Activated naive CD4-positive, alpha-beta T cell treated with anti-CD3 and anti-CD28 coated beads, Interleukin-2, amount 50 U/mL, for 24 hours (primary cell): ENCODE results near the gene UST.
"Not testable (repeated sequence)": the region's sequence is repeated elsewhere in the genome, so short reads cannot be mapped to it uniquely, and the experiment has no call there.

Source experiments
- H3K27ac Mint-ChIP-seq: one replicate; pipeline ENCODE4 v1.8.0; 2021; ENCODE audit warnings: mild to moderate bottlenecking, mixed read lengths
- H3K27me3 Mint-ChIP-seq: one replicate; pipeline ENCODE4 v1.8.0; 2021; ENCODE audit warnings: mixed read lengths
- H3K36me3 Mint-ChIP-seq: one replicate; pipeline ENCODE4 v1.8.0; 2021; ENCODE audit warnings: mixed read lengths
- H3K4me1 Mint-ChIP-seq: one replicate; pipeline ENCODE4 v1.8.0; 2021; ENCODE audit warnings: mixed read lengths
- H3K4me3 Mint-ChIP-seq: one replicate; pipeline ENCODE4 v1.8.0; 2021; ENCODE audit warnings: mild to moderate bottlenecking, mixed read lengths
- H3K9me3 Mint-ChIP-seq: one replicate; pipeline ENCODE4 v1.8.0; 2021; ENCODE audit warnings: mixed read lengths

Gene UST

DNA sequence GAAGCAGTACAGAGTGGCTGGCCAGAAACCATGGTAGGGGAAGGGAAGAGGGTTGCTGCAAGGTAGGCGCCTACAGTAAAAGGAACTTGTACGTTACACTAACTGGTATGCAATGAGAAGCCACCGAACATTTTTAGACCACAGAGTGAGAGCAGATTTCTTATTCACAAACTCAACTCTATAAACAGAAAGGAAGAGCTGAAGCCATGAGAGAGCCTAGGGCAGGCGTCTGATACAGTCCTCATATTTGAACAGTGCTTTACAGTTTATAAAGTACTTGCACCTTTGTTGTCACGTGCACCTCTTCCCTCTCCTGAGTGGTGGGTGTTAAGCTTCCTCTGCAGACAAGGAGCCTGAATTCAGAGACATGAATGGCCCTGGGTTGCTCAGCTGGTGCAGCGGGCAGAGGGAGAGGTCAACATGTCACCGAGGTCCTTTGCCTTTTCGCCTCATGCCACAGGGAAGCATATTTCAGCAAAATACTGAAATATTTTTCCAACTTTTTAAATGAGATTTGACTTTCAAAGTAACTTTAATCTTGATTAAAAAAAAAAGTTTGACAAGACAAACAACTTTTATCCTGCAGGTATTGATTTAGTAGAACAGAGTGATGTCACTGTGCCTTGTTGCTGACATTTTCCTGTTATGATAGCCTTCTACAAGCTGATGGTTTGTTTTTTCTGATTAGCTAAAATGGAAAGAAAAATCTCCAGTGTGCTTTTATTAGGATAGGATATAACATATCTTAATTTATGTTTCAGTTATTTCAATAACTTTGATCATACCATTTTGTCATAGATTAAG, 23.8 kb downstream of the UST start:
- peaks cover 16% of the 10 kb centered on the region for H3K27me3 Mint-ChIP-seq
- H3K4me1 Mint-ChIP-seq, result peaks cover 6% of the 10 kb centered on the region
- no peak overlapping the region for H3K4me3 Mint-ChIP-seq
- H3K27ac Mint-ChIP-seq, result no peak overlapping the region
- H3K36me3 Mint-ChIP-seq, result no peaks in the 10 kb centered on the region
- H3K9me3 Mint-ChIP-seq, result no peaks in the 10 kb centered on the region

DNA sequence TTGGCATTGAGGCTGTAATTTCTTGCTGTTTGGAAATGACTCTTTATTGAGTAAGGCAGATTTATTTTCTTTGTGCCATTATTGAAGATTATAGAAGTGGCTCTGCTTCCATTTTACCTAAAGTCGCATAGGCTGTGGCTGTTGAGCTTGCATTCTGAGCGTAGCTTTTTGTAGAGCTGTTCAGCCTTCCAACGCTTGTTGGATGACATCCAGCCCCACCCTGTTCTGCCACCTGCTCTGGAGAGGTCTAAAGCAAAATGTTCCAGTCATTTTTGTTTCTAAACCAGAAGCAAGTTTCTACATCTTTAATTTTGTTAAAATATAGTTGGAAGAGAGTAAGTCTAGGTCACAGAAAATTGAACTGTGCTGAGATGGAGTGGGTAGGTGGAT, 24.4 kb downstream of the UST start:
- H3K27ac Mint-ChIP-seq, result no peak overlapping the region
- H3K9me3 Mint-ChIP-seq, result no peaks in the 10 kb centered on the region
- no peak overlapping the region for H3K4me3 Mint-ChIP-seq
- no peaks in the 10 kb centered on the region for H3K36me3 Mint-ChIP-seq
- peaks cover 14% of the 10 kb centered on the region for H3K27me3 Mint-ChIP-seq
- peaks cover 6% of the 10 kb centered on the region for H3K4me1 Mint-ChIP-seq

DNA sequence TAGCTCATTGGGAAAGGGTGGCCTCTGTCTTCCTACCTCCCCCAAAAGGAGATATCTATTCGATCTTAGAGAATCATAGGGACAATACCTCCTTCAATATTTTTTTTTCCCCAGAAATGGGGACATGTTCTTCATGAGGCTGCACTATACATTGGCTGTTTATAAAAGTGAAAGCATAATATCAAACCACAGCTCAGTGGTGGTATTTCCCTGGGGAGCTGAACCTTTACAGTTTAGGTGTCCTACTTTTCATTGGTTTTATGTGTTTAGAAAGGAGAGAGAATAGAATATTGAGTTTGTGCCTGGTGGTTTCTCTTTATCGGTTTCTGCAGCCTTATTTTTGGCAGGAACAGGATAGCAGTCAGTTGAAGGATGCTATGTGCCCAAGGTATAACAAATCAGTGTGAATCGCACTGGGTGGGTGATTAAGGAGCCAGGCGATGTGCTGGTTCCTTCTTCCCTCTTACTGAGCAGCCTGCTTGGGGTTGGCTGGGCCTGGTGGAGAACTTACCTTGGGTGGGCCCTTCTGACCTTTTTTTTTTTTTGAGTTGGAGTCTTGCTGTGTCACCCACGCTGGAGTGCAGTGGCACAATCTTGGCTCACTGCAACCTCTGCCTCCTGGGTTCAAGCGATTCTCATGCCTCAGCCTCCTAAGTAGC, 25.2 kb downstream of the UST start:
- H3K27me3 Mint-ChIP-seq, result peaks cover 14% of the 10 kb centered on the region
- H3K4me1 Mint-ChIP-seq, result peaks cover 6% of the 10 kb centered on the region
- no peaks in the 10 kb centered on the region for H3K9me3 Mint-ChIP-seq
- H3K36me3 Mint-ChIP-seq, result no peaks in the 10 kb centered on the region
- no peak overlapping the region for H3K27ac Mint-ChIP-seq
- H3K4me3 Mint-ChIP-seq, result no peak overlapping the region

- no peaks in the 10 kb centered on the region for H3K9me3 Mint-ChIP-seq
- no peaks in the 10 kb centered on the region for H3K36me3 Mint-ChIP-seq
- H3K4me1 Mint-ChIP-seq, result peaks cover 3% of the 10 kb centered on the region
- peaks cover 13% of the 10 kb centered on the region for H3K27me3 Mint-ChIP-seq
- H3K27ac Mint-ChIP-seq, result no peak overlapping the region
- H3K4me3 Mint-ChIP-seq, result no peak overlapping the region
Measured at GRCh38 chr6:148775161-148775560, 28.3 kb downstream of the UST start.

DNA sequence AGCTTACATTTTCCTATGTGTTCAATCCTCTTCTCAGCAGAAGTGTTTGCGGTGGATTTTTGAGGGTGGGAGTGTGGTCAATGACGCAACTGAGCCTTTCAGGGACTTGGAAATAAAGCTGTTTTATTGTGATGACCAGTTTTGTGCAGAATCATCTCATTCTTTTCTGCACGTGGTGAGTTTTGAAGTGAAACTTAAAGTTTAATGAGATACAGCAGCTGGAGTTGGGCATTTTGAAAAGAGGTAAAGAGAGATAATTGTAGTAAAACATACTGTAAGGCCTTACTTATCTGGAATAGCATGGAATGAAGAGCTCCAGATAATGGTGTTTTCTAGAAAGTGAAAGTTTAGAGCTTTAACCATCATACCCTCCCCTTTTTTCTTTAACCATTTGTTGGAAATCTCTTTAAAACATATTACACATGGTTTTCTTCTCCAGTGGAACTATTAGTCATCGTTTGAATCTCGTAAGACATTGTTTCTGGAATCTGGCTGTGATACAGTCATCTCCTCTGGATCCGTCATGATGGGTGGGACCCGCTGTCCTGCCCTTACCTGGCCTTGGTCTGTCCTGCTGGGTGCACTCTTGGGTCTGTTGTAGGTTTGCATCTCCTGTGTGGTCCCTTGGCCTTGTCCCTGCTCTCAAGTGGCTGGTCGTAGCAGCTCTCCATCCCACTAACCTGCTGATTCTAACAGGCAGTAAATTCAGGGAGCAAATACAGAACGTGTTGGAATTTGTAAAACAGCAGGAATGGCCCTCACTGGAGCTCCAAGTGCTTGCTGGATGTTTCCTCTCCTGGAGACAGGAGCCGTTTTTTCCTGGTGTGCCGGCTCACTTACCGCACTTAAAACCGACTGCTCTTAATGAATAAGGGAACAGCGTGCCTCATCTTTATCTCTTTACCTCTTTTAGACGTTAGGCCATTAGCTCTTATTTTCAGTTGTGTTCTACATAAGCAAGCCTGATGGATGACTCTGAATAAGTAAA, 29.8 kb downstream of the UST start:
- no peaks in the 10 kb centered on the region for H3K4me1 Mint-ChIP-seq
- H3K27me3 Mint-ChIP-seq, result peaks cover 11% of the 10 kb centered on the region
- no peak overlapping the region for H3K4me3 Mint-ChIP-seq
- H3K9me3 Mint-ChIP-seq, result no peaks in the 10 kb centered on the region
- no peaks in the 10 kb centered on the region for H3K36me3 Mint-ChIP-seq
- H3K27ac Mint-ChIP-seq, result no peak overlapping the region

- H3K27ac Mint-ChIP-seq, result no peak overlapping the region
- no peaks in the 10 kb centered on the region for H3K4me1 Mint-ChIP-seq
- H3K4me3 Mint-ChIP-seq, result no peak overlapping the region
- peaks cover 4% of the 10 kb centered on the region for H3K27me3 Mint-ChIP-seq
- H3K9me3 Mint-ChIP-seq, result no peaks in the 10 kb centered on the region
- H3K36me3 Mint-ChIP-seq, result no peaks in the 10 kb centered on the region
Measured at GRCh38 chr6:148779142-148779562, 32.3 kb downstream of the UST start.

DNA sequence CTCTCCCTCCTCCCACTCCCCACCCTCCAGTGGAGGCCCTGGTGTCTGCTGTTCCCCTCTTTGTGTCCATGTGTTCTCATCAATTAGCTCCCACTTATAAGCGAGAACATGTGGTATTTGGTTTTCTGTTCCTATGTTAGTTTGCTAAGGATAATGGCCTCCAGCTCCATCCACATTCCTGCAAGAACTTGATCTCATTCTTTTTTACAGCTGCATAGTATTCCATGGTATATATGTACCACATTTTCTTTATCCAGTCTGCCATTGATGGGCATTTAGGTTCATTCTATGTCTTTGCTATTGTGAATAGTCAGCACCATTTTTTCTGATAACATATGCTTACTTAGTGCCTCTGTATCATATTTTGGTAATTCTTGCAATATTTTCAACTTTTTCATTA, 33.6 kb downstream of the UST start:
- not testable (repeated sequence) for H3K27ac Mint-ChIP-seq, H3K4me1 Mint-ChIP-seq, H3K27me3 Mint-ChIP-seq, H3K4me3 Mint-ChIP-seq, H3K9me3 Mint-ChIP-seq, H3K36me3 Mint-ChIP-seq

DNA sequence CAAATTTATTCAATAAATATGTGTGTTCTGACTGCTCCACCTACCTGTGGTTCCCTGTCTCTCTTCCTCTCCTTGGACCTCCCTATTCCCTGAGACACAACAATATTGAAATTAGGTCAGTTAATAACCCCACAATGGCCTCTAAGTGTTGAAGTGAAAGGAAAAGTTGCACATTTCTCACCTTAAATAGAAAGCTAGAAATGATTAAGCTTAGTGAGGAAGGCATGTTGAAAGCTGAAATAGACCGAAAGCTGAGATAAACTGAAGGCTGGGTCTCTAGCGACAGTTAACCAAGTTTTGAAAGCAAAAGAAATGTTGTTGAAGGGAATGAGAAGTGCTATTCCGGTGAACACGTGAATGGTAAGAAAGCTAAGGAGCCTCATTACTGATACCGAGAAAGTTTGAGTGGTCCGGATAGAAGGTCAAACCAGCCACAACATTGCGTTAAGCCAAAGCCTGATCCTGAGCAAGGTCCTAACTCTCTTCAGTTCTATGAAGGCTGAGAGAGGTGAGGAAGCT, 34.1 kb downstream of the UST start:
- Mint-ChIP-seq H3K27me3 (peaks cover 4% of the 10 kb centered on the region), H3K27ac (no peak overlapping the region), H3K4me1 (no peaks in the 10 kb centered on the region), H3K4me3 (no peak overlapping the region), H3K36me3 (no peaks in the 10 kb centered on the region), H3K9me3 (no peaks in the 10 kb centered on the region)

GRCh38 chr6:148789948-148790347, 43.1 kb downstream of the UST start:
- no peaks in the 10 kb centered on the region for H3K9me3 Mint-ChIP-seq
- no peaks in the 10 kb centered on the region for H3K4me1 Mint-ChIP-seq
- H3K4me3 Mint-ChIP-seq, result no peak overlapping the region
- H3K27me3 Mint-ChIP-seq, result peaks cover 10% of the 10 kb centered on the region
- H3K36me3 Mint-ChIP-seq, result no peaks in the 10 kb centered on the region
- H3K27ac Mint-ChIP-seq, result no peak overlapping the region

- Mint-ChIP-seq H3K27me3 (peaks cover 10% of the 10 kb centered on the region), H3K9me3 (no peaks in the 10 kb centered on the region), H3K4me3 (no peak overlapping the region), H3K27ac (no peak overlapping the region), H3K4me1 (no peaks in the 10 kb centered on the region), H3K36me3 (no peaks in the 10 kb centered on the region)
Measured at GRCh38 chr6:148790404-148790803, 43.6 kb downstream of the UST start.

DNA sequence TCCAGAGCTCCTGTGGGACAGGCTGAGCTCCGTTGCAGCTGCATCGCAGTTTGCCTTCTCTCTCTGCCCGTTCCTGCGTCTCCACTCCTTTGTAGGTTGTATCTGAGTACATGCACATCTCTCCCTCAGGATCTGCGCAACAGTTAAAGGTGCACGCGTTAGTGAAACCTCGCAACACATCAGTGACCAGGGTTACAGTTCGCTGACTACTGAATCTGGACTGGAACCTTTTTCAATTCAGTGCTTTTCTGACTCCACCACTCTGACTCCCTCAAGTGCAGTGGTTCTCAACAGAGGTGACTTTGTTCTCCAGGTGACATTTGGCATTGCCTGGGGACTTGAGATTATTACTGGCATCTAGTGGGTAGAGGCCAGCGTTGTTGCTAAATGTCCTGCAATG, 44.0 kb downstream of the UST start:
- no peaks in the 10 kb centered on the region for H3K4me1 Mint-ChIP-seq
- H3K4me3 Mint-ChIP-seq, result no peak overlapping the region
- H3K36me3 Mint-ChIP-seq, result no peaks in the 10 kb centered on the region
- no peak overlapping the region for H3K27ac Mint-ChIP-seq
- H3K27me3 Mint-ChIP-seq, result peaks cover 10% of the 10 kb centered on the region
- H3K9me3 Mint-ChIP-seq, result no peaks in the 10 kb centered on the region

DNA sequence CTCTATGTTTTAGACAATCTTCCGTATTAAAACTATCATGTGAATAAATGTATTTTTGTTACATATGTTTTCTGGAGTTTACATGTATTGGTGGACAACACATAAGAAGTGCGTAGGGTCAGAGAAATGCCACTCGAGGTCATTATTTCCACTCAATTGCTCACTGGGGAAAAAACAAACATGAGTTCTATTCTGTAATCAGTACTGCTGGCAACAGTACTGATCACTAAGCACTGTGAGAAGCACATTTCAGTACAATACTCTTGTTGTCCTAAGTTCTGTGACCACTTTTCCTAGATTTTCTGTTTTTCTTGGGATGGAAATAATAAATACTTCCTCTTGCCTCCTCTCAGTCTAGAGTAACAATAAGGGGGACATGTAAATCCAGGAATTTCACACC, 44.5 kb downstream of the UST start:
- no peak overlapping the region for H3K27ac Mint-ChIP-seq
- H3K4me1 Mint-ChIP-seq, result no peaks in the 10 kb centered on the region

DNA sequence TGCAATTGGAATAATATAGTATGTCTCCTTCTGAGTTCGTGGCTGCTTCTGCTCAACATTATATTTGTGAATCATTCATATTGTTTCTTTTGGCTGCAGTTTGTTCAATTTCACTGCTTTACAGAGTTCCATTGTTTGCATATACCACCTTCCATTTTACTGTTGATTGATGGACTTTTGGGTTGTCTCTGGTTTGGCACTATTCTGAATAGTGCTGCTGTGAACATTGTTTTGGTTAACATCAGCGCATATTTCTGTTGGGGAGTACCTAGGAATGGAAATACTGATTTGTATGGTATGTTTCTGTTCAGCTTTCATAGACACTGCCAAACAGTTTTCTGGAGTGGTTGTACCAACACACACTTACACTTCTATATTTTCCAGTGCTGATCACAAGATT, 46.9 kb downstream of the UST start:
- H3K4me3 Mint-ChIP-seq, result no peak overlapping the region
- peaks cover 16% of the 10 kb centered on the region for H3K27me3 Mint-ChIP-seq
- H3K4me1 Mint-ChIP-seq, result no peaks in the 10 kb centered on the region

More for the DNA sequence above, 44.5 kb downstream of the UST start:
- H3K36me3 Mint-ChIP-seq, result no peaks in the 10 kb centered on the region
- H3K4me3 Mint-ChIP-seq, result no peak overlapping the region
- H3K27me3 Mint-ChIP-seq, result peaks cover 10% of the 10 kb centered on the region
- H3K9me3 Mint-ChIP-seq, result no peaks in the 10 kb centered on the region

DNA sequence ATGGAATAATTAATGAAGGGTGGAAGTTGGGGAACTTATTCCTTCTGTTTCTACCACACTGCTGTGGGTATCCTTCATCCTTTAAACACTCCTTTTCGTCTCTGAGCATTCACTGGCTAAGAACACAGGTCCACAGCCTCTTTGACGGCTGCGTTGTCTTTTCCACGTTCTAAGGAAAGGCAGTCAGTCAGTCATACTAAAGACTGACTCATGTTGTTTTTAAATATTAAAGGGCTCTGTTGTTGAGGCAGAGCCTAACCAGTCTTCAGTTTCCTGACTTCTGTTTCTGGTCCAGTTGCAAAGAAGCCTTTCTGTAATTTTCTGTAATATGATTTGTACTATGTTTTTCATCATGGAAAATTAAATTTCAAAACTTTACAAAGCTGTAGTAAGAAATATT, 48.0 kb downstream of the UST start:
- H3K9me3 Mint-ChIP-seq, result no peaks in the 10 kb centered on the region
- no peak overlapping the region for H3K4me3 Mint-ChIP-seq
- peaks cover 16% of the 10 kb centered on the region for H3K27me3 Mint-ChIP-seq
- H3K27ac Mint-ChIP-seq, result no peak overlapping the region
- no peaks in the 10 kb centered on the region for H3K4me1 Mint-ChIP-seq
- no peaks in the 10 kb centered on the region for H3K36me3 Mint-ChIP-seq

More for the DNA sequence above, 46.9 kb downstream of the UST start:
- Mint-ChIP-seq H3K36me3 (no peaks in the 10 kb centered on the region), H3K27ac (no peak overlapping the region), H3K9me3 (no peaks in the 10 kb centered on the region)

GRCh38 chr6:148795563-148795962, 48.7 kb downstream of the UST start:
- Mint-ChIP-seq H3K36me3 (no peaks in the 10 kb centered on the region), H3K27ac (no peak overlapping the region), H3K9me3 (no peaks in the 10 kb centered on the region), H3K4me3 (no peak overlapping the region), H3K27me3 (peaks cover 16% of the 10 kb centered on the region), H3K4me1 (no peaks in the 10 kb centered on the region)
